ENCODE results near the gene KLF15. TPM values are rescaled to one million over a fixed set of nuclear protein-coding genes. Genes with fewer than 3 reads are reported as not detected.
A peak's percentile ranks its signal among the peaks of the same experiment; 100 is the strongest.

The KLF15 gene
- total and polyA plus RNA-seq, 2 of the 8 experiments (the other 6 are each of a cell fraction or from before 2014, with no cell fraction given): 15.7 to 19.5 TPM

GRCh38 chr3:126346466-126346865, 10.7 kb downstream of the KLF15 start:
- no peak overlapping the region for H2BK20ac ChIP-seq (ENCODE audit: low read length)
- peaks cover 0 to 21% of the 10 kb centered on the region in 2 experiments for H4K20me1 ChIP-seq (replicated peaks in 1 of 2; ENCODE audit: control insufficient read depth in 1 of 2, insufficient read depth in 2 of 2, low read length in 2 of 2)
- H3K36me3 ChIP-seq (ENCODE audit: control insufficient read depth in 2 of 4, insufficient read depth in 4 of 4, low read length in 3 of 4): peaks cover 0 to 10% (median 6%) of the 10 kb centered on the region in 4 experiments; a peak in 4 of 8 replicates
- H3K23me2 ChIP-seq (ENCODE audit: low read depth, low read length): no peaks in the 10 kb centered on the region
- H2AK5ac ChIP-seq (ENCODE audit: low read depth, low read length): no peak overlapping the region
- H3K79me1 ChIP-seq (ENCODE audit: low read depth, low read length): peaks cover 2% of the 10 kb centered on the region; the same call in 1 of the 2 replicates
- H4K5ac ChIP-seq (ENCODE audit: insufficient read length, low read depth, low read length): no peak overlapping the region
- H4K91ac ChIP-seq (replicated peaks; ENCODE audit: insufficient read length, low read length): no peak overlapping the region
- H3K4me1 ChIP-seq (replicated peaks in 1 of 4; ENCODE audit: control insufficient read depth in 3 of 4, insufficient read depth in 4 of 4, low read length in 3 of 4): peaks cover 0 to 6% (median 3%) of the 10 kb centered on the region in 4 experiments; a peak in 5 of 7 replicates
- no peaks in the 10 kb centered on the region for H3K27me3 ChIP-seq (replicated peaks in 1 of 4; ENCODE audit: control insufficient read depth in 3 of 4, extremely low read depth in 1 of 4, insufficient read depth in 3 of 4, low read length in 3 of 4)
- CTCF ChIA-PET (ENCODE audit: partially characterized antibody): interaction anchor here (0.7 to 2.0 kb wide), 8 partner anchors 8 to 214 kb away, joined by 3 to 6 read pairs (median 3); no protein-coding TSS in a partner anchor
- no peak overlapping the region for H3K9ac ChIP-seq (replicated peaks in 1 of 4; ENCODE audit: extremely low read depth in 1 of 4, low read depth in 3 of 4, low read length in 3 of 4)
- H3K4me3 ChIP-seq (ENCODE audit: extremely low read depth in 1 of 4, insufficient read depth in 2 of 4, low read depth in 3 of 4, low read length in 4 of 4): no peak overlapping the region
- H2BK120ac ChIP-seq (replicated peaks; ENCODE audit: low read depth, low read length): no peak overlapping the region
- no peak overlapping the region for H3K23ac ChIP-seq (ENCODE audit: insufficient read length)
- no peak overlapping the region for H3K14ac ChIP-seq (ENCODE audit: insufficient read length)
- no peak overlapping the region for H3K27ac ChIP-seq (ENCODE audit: low read depth, low read length)
- 83% methylated on average over 2 of the region's 2 CpGs; no CpG with 5 or more reads in 1 of the 2 experiments for WGBS, 2 experiments (ENCODE audit: extremely low coverage in 1 of 2, insufficient coverage in 1 of 2, insufficient read length in 1 of 2, insufficient replicate concordance in 2 of 2, low coverage in 1 of 2, low lambda C conversion rate in 2 of 2, missing lambda C conversion rate in 1 of 2)
- H3K4me2 ChIP-seq (ENCODE audit: insufficient read depth in 1 of 2, low read depth in 2 of 2, low read length in 2 of 2): no peak overlapping the region
- DNase-seq (ENCODE audit: low read depth in 1 of 2, low spot score in 2 of 2) (peak in 1 of 2 experiments; percentile 33), FAIRE-seq (no peak)
- POLR2A ChIA-PET (ENCODE audit: partially characterized antibody): interaction anchor here (1.4 kb wide), 1 partner anchor 12 kb away, joined by 3 read pairs; no protein-coding TSS in a partner anchor
- no peak overlapping the region for H4K8ac ChIP-seq (ENCODE audit: extremely low read depth, insufficient read depth, low read length)
- no peak overlapping the region for H3K18ac ChIP-seq (ENCODE audit: extremely low read depth, low read length)
- no peak overlapping the region for H3K4ac ChIP-seq (replicated peaks; ENCODE audit: insufficient read length, low read depth, low read length)
- H2AFZ ChIP-seq (ENCODE audit: low read length): no peak overlapping the region
- no peaks in the 10 kb centered on the region; a peak in 1 of 4 replicates for H3K79me2 ChIP-seq (ENCODE audit: control insufficient read depth in 1 of 2, insufficient read depth in 2 of 2, low read length in 2 of 2)
- no peak overlapping the region for H2BK12ac ChIP-seq (ENCODE audit: low read depth, low read length)
- no peak overlapping the region; the same call in 1 of the 2 replicates for H2BK5ac ChIP-seq (ENCODE audit: low read depth, low read length)
- no peak overlapping the region for H2BK15ac ChIP-seq (ENCODE audit: low read length)
- no peak overlapping the region for H3K56ac ChIP-seq (replicated peaks; ENCODE audit: insufficient read length, low read depth, low read length)
- no peaks in the 10 kb centered on the region for H3K9me3 ChIP-seq (ENCODE audit: insufficient read depth in 2 of 2, low read depth in 1 of 2, low read length in 1 of 2)
- TF ChIP-seq FOSL1 (IDR thresholded peaks at IDR 0.05; ENCODE audit: insufficient read depth, low read depth, low read length) (no peak), EZH2 (IDR thresholded peaks at IDR 0.05; ENCODE audit: low read depth, low read length, severe bottlenecking) (no peak), SIRT6 (IDR thresholded peaks at IDR 0.05; ENCODE audit: low read length) (no peak), EGR1 (IDR thresholded peaks at IDR 0.05; ENCODE audit: borderline replicate concordance, low read depth, low read length) (no peak), HDAC6 (IDR thresholded peaks at IDR 0.05; ENCODE audit: low read depth, low read length) (no peak), RFX5 (IDR thresholded peaks at IDR 0.05; ENCODE audit: borderline replicate concordance, low read depth, low read length) (no peak), SUZ12 (IDR thresholded peaks at IDR 0.05; ENCODE audit: low read length) (no peak), KDM1A (IDR thresholded peaks at IDR 0.05; ENCODE audit: borderline replicate concordance, low read length) (no peak), RNF2 (IDR thresholded peaks at IDR 0.05; ENCODE audit: borderline replicate concordance, low read depth, low read length, missing control alignments, poor library complexity, severe bottlenecking) (no peak), GTF2F1 (IDR thresholded peaks at IDR 0.05; ENCODE audit: borderline replicate concordance, low read depth, low read length) (no peak), CBX5 (IDR thresholded peaks at IDR 0.05; ENCODE audit: low read depth, low read length) (no peak), GABPA (IDR thresholded peaks at IDR 0.05; ENCODE audit: borderline replicate concordance, insufficient read depth, low read length) (no peak)
- TF ChIP-seq, protein P1, sequence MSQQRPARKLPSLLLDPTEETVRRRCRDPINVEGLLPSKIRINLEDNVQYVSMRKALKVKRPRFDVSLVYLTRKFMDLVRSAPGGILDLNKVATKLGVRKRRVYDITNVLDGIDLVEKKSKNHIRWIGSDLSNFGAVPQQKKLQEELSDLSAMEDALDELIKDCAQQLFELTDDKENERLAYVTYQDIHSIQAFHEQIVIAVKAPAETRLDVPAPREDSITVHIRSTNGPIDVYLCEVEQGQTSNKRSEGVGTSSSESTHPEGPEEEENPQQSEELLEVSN (IDR thresholded peaks at IDR 0.05): no peak

All from H1 (cell line).